ENCODE data around the gene RBSN.

DNA sequence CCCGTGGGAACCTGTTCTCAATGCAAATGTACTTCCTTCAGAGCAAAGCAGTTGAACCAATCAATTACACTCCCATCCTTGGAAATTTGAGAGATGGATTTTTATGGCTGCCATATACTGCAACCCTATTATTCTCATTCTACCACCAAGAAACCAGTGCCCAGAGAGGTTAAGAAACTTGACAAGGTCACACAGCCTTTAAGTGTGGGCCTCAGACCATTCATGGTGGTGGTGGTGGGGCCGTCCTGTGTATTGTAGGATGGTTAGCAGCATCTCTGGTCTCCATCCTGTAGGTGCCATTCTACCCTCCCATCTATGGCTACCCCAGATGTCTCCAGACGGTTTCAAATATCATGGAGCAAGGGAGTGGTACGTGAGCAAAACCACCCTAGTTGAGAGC lies 23.4 kb upstream of the RBSN start:
- TF ChIP-seq, protein P1, sequence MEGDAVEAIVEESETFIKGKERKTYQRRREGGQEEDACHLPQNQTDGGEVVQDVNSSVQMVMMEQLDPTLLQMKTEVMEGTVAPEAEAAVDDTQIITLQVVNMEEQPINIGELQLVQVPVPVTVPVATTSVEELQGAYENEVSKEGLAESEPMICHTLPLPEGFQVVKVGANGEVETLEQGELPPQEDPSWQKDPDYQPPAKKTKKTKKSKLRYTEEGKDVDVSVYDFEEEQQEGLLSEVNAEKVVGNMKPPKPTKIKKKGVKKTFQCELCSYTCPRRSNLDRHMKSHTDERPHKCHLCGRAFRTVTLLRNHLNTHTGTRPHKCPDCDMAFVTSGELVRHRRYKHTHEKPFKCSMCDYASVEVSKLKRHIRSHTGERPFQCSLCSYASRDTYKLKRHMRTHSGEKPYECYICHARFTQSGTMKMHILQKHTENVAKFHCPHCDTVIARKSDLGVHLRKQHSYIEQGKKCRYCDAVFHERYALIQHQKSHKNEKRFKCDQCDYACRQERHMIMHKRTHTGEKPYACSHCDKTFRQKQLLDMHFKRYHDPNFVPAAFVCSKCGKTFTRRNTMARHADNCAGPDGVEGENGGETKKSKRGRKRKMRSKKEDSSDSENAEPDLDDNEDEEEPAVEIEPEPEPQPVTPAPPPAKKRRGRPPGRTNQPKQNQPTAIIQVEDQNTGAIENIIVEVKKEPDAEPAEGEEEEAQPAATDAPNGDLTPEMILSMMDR (IDR thresholded peaks at IDR 0.05) = no peak
- TF ChIP-seq EZH2 (IDR thresholded peaks at IDR 0.05; ENCODE audit: borderline replicate concordance, insufficient read depth, low read depth, low read length, poor library complexity, severe bottlenecking) = no peak

Data from B cell (primary cell).